HG03280 (cell line): ENCODE data around the gene FTSJ1.
"Not testable (repeated sequence)": the region's sequence is repeated elsewhere in the genome, so short reads cannot be mapped to it uniquely, and the experiment has no call there.

Experiments
- ATAC-seq: cut with Tn5 transposase; IDR thresholded peaks from one replicate; pipeline ENCODE4 v1.9.1; 2021; ENCODE audit warnings: mild to moderate bottlenecking, moderate library complexity; ENCODE audit not compliant: unreplicated experiment

The FTSJ1 gene

DNA sequence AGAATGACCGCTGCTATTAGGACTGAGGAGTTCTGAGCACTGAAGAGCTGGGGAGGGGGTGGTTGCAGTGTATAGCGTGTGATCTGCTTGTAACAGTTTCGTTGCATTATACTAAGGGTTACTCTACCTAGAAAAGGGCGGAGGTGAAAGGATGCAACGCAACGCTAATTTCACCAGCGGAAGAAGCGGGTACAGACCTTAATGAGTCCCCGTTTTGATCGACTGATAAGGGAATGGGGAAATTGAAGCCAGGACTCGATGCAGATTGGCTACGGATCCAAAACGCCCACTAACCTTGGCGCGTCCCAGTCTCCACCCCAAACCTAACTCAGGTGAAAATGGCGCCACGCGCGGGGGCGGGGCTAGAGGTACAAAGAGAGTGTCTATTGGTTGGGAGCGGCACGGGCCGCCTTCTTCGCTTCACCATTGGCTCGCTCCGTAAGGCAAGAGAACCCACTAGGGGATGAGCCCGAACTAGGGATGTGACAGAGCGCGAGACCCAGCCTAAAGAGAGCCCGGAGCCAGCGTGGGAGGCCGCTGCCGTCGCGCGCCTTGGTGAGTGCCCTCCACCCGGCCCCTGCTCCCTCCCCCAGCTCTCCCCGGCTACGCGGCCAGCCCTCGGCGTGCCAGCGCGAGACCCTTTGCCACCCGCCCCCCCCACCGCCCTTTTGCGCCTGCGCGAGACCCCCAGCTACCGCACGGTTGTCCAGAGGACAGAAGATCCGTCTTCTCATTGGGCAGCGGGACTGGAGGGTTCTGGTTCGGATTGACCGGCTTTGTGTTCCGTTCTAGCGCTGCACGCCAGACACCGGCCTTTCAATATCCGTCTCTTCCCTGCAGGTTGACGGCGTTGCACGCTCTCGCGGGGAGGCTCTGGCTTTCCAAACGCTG is 45.6 kb downstream of the FTSJ1 start, which contains the start of gene EBP:
Gene EBP, plus strand, starts transcription at position 456 of the 891 bp plus-strand sequence. CDS start 1,964 bp downstream, outside the sequence.
- ATAC-seq: peak; percentile 98

DNA sequence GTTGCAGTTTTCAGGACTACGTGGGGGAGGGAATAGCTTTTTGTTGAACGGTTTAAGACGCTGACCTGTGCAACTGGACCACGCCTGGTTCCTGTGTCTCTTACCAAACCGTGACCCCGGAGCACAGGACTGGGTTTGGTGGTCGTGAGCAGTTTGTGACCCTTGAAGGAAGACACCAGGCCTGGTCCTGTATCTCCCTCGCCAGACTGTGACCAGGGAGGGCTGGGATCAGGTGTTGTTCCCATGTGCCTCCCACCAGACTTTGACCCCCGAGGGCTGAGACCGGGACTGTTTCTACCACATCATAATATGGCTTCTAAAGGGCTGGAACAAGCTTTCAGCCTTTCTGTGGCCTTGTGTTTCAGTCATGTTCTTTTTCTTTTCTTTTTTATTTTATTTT is 46.3 kb downstream of the FTSJ1 start:
- no peak for ATAC-seq

DNA sequence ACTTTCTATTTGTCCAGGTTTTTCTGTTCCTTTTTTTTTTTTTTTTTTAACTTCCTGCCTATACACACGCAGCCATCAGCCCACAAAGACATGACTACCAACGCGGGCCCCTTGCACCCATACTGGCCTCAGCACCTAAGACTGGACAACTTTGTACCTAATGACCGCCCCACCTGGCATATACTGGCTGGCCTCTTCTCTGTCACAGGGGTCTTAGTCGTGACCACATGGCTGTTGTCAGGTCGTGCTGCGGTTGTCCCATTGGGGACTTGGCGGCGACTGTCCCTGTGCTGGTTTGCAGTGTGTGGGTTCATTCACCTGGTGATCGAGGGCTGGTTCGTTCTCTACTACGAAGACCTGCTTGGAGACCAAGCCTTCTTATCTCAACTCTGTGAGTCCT is 47.7 kb downstream of the FTSJ1 start:
- ATAC-seq: no peak

DNA sequence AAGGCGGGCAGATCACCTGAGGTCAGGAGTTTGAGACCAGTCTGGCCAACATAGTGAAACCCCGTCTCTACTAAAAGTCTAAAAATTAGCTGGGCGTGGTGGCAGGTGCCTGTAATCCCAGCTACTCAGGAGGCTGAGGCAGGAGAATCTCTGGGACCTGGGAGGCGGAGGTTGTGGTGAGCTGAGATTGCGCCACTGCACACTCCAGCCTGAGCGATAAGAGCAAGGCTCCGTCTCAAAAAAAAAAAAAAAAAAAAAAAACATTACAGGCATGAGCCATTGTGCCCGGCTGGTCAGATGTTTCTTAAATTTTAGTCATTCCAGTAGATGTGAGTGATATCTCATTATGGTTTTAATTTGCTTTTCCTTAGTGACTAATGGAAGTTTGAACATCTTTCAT is 49.9 kb downstream of the FTSJ1 start:
- ATAC-seq: not testable (repeated sequence)

DNA sequence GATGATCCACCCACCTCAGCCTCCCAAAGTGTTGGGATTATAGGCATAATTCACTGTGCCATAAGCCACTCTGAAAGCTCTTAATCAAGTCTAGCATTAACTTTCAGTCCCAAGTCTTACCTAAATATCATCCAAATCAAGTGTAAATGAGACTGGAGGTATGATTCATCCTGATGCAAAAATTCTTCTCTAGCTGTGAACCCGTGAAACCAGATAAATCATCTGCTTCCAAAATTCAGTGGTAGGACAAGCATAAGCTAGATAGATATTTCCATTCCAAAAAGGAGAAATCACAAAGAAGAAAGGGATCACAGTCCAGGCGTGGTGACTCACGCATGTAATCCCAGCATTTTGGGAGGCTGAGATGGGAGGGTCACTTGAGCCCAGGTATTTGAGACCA is 54.7 kb downstream of the FTSJ1 start:
- no peak for ATAC-seq

DNA sequence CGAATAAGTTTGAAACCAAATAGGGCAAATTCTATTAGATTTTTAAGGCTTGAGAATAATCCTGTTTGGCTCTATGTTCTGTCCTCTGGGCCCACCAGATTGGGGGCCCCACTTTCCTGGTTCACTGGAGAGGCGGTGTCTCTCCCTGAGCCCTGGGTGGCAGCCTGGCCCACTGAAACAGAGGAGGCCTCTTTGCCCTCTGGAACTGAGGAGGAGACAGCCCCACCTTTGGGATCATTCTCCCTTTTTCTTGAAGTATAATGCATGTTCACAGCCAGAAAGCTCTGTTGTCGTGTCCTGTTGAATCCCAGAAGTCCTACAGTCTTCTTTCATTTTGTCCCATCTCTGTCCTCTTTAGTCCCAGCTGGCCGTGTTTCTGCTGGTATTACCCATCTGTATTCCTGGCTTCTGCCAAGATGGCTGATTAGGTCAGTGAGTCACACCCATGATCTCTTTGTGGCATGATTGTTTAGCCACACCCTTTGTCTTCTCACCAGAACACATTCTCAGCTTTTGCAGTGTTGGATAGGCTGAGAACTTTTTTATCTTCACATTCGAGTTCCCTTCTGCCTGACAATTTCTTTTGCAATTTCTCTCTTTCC is 55.5 kb downstream of the FTSJ1 start:
- no peak for ATAC-seq

DNA sequence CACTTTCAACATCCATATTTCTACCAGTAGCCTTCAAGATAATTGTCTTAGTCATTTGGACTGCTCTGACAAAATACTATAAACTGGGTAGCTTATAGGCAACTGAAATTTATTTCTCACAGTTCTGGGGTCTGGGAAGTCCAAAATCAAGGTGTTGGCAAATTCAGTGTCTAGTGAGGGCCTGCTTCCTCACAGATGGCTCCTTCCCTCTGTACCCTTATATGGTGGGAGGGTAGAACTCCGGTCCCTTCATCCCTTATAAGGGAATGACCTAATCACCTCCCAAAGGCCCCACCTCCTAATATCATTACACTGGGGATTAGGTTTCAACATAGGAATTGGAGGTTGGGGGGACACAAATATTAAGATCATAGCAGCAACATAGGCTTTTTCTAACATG is 56.2 kb downstream of the FTSJ1 start:
- ATAC-seq: no peak

DNA sequence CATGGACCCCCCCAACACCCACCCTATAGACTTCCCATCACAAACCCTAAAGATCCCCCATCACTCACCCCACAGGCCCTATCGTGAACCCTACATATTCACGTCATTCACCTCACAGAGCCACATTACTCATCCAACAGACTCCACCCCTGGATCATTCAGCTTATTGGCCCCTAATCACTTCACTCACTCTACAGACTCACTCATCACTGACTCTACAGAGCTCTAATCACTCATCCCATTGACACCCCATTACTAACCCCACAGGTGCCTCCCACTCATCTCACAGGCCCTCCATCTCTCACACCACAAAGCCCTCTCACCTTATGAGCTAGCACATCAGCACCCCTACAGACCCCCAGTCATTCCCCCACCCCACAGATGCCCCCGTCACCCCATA is 57.2 kb downstream of the FTSJ1 start:
- no peak for ATAC-seq
